Measurements from ENCODE around the gene ARMH1.
A peak's percentile ranks its signal among the peaks of the same experiment; 100 is the strongest.

ARMH1 gene

DNA sequence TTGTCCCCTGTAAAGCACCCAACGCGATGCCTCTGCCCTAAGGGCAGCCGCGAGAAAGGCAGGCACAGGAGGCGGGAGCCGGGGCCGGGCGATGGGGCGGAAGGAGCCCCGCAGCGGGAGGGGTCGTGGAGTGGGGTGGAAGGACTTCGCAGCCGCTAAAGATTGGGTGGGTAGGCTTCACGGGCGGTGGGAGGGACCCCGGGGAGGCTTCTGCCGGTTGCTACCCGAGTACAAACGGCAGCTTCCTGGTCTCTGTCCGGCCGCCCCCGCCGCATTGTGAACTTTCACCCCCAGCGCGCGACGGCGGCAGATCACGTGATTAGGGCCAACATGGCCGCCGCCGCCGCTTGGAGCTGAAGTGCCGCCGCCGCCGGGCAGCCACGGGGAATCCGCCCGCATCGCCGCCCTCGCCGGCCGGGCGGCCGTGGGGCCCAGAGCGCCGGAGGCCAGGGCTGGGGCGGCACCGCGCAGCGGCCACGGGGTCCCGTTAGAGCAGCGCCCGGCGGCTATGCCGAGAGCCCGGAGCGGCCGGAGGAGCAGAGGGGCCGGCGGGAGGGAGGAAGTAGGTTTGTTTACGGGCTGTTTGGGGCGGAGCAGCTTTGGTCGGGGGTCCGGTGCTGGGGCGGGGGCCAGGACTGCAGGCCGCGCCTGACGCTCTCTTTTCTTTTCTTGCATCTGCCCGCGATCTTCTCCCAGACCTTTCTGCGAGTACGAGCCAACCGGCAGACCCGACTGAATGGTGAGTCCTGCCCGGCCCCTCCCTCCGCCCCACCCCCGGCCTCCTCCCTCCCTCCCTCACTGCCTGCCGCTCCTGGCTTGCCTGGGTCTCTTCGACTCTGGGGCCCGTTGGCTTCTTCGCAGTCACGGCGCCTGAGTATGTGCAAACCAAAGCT lies 42.6 kb upstream of the ARMH1 start:
- H3K36me3 ChIP-seq, result peaks cover 10 to 30% (median 23%) of the 10 kb centered on the region in 3 donors
- peak overlapping the region; percentile 64 to 90 for H3K4me3 ChIP-seq
- TF ChIP-seq, protein P1, sequence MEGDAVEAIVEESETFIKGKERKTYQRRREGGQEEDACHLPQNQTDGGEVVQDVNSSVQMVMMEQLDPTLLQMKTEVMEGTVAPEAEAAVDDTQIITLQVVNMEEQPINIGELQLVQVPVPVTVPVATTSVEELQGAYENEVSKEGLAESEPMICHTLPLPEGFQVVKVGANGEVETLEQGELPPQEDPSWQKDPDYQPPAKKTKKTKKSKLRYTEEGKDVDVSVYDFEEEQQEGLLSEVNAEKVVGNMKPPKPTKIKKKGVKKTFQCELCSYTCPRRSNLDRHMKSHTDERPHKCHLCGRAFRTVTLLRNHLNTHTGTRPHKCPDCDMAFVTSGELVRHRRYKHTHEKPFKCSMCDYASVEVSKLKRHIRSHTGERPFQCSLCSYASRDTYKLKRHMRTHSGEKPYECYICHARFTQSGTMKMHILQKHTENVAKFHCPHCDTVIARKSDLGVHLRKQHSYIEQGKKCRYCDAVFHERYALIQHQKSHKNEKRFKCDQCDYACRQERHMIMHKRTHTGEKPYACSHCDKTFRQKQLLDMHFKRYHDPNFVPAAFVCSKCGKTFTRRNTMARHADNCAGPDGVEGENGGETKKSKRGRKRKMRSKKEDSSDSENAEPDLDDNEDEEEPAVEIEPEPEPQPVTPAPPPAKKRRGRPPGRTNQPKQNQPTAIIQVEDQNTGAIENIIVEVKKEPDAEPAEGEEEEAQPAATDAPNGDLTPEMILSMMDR (IDR thresholded peaks at IDR 0.05), result peak in 1 of 2 experiments; percentile 18
- peak overlapping the region; percentile 92 to 94 for H3K27ac ChIP-seq
- no peaks in the 10 kb centered on the region for H3K27me3 ChIP-seq
- peak; percentile 91 to 93 for DNase-seq
- intact Hi-C loops (cut with DNase I; ENCODE audit: low total_unique reads), result loop anchor here (2.0 kb wide), 1 partner anchor 41 kb away; no protein-coding TSS in a partner anchor
- H3K4me1 ChIP-seq, result peaks cover 0 to 28% (median 22%) of the 10 kb centered on the region in 4 donors
- no peaks in the 10 kb centered on the region for H3K9me3 ChIP-seq

DNA sequence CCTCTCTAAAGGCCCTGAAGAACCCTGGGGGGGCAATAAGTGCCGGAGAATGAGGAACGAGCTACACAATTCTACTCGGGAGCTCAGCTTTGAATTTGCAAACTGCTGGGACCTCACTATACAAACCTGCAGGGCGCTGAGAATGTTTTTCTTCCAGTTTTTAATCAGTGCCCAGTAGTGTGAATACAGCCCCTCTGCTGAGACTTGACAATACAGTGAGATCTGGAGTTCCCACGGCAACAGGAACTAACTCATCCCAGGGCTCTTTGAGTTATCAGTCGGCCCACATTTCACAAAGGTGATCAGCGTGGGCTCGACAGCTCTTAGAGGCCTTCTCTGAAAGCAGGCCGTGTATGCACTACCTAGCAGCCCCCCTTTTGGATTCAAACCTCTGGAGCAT lies 41.9 kb upstream of the ARMH1 start:
- intact Hi-C loops (cut with DNase I; ENCODE audit: low total_unique reads), result loop anchor here (2.0 kb wide), 1 partner anchor 40 kb away; no protein-coding TSS in a partner anchor
- TF ChIP-seq, protein P1 (IDR thresholded peaks at IDR 0.05), result no peak
- peaks cover 17 to 37% (median 30%) of the 10 kb centered on the region in 3 donors for H3K36me3 ChIP-seq
- peak overlapping the region; percentile 64 to 90 for H3K4me3 ChIP-seq
- H3K4me1 ChIP-seq, result peaks cover 0 to 28% (median 22%) of the 10 kb centered on the region in 4 donors
- DNase-seq, result no peak
- H3K27me3 ChIP-seq, result no peaks in the 10 kb centered on the region
- H3K9me3 ChIP-seq, result no peaks in the 10 kb centered on the region
- H3K27ac ChIP-seq, result peak overlapping the region; percentile 92 to 94

DNA sequence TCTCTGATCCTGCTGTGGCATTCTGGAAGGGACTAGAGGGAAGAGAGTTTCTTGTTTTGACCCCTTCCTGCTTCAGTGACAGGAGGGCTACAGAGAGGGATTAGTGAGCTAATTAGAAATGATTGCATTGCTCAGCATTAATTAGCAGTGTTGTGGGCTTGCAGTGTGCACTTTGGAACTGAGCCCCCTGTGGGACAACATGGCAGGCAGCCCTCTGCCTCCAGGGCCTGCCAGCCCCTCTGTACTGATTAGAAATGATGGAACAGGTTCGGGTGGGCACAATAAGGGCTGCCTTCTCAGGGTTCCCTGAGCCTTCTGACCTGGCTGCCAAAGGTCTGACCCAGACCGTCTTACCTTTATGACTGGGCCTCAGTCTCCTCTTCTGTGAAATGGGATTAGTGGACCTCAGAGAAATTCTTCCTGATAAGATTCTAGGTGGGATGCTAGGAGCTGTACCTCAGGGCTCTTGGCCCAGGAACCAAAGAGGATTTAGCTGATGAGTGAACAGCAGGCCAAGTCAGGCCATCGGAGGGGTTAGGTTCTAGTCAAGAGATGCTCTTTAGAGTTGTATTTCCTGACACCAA lies 39.8 kb upstream of the ARMH1 start:
- no peaks in the 10 kb centered on the region for H3K9me3 ChIP-seq
- H3K36me3 ChIP-seq, result peaks cover 31 to 58% (median 50%) of the 10 kb centered on the region in 3 donors
- intact Hi-C loops (cut with DNase I; ENCODE audit: low total_unique reads), result no loop called here
- no peak for DNase-seq
- no peak overlapping the region for H3K4me3 ChIP-seq
- no peak overlapping the region for H3K27ac ChIP-seq
- H3K27me3 ChIP-seq, result no peaks in the 10 kb centered on the region
- TF ChIP-seq, protein P1 (IDR thresholded peaks at IDR 0.05), result no peak
- peaks cover 0 to 28% (median 22%) of the 10 kb centered on the region in 4 donors for H3K4me1 ChIP-seq

DNA sequence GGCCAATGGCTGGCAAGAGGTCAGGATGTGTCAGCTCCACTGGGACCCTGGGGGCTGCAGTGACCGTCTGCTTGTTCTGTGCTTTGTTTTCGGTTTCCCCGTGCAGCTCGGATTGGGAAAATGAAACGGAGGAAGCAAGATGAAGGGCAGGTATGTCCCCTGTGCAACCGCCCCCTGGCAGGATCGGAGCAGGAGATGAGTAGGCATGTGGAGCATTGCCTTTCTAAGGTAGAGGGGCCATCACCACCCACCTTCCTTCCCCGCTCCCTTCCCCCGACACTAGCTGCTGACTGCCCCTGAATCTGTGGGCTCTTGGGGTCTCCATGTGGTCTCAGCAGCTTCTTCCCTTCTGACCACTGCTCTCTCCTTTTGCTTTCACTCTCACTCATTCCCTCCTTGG lies 39.1 kb upstream of the ARMH1 start:
- intact Hi-C loops (cut with DNase I; ENCODE audit: low total_unique reads), result no loop called here
- H3K9me3 ChIP-seq, result no peaks in the 10 kb centered on the region
- peaks cover 31 to 65% (median 57%) of the 10 kb centered on the region in 3 donors for H3K36me3 ChIP-seq
- DNase-seq, result no peak
- TF ChIP-seq, protein P1 (IDR thresholded peaks at IDR 0.05), result no peak
- H3K4me3 ChIP-seq, result no peak overlapping the region
- H3K4me1 ChIP-seq, result peaks cover 0 to 28% (median 22%) of the 10 kb centered on the region in 4 donors
- no peak overlapping the region for H3K27ac ChIP-seq
- no peaks in the 10 kb centered on the region for H3K27me3 ChIP-seq

DNA sequence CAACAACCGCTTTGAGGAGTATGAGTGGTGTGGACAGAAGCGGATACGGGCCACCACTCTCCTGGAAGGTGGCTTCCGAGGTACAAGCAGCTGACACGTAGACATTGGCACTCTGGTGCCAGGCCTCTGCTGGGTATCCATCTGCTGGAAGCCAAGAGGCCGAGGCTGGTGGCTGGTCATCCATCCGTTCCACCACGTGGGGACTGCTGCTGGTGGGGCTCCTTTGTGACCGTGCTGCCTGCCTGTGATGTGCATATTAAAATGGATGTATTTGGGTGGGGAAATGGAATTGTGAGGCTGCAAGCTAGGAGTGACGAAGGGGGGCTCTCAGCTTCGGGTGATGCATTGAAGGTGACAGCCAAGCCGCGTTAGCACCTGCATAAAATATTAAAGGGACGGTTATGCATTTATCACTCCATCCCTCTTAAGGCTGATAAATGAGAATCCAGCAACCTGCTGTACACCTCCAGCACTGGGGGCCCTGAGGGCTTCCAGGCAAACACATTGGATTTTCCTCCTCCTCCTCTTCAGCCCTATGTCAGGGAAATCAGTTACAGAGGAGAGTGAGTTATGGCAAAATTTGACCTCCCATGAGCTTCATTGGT lies 38.3 kb upstream of the ARMH1 start:
- intact Hi-C loops (cut with DNase I; ENCODE audit: low total_unique reads), result no loop called here
- Histone ChIP-seq H3K27me3 (no peaks in the 10 kb centered on the region), H3K4me3 (no peak overlapping the region), H3K27ac (no peak overlapping the region), H3K9me3 (no peaks in the 10 kb centered on the region), H3K4me1 (peaks cover 0 to 27% (median 19%) of the 10 kb centered on the region in 4 donors), H3K36me3 (peaks cover 33 to 71% (median 65%) of the 10 kb centered on the region in 3 donors)
- TF ChIP-seq, protein P1 (IDR thresholded peaks at IDR 0.05), result no peak
- DNase-seq, result no peak
